Embryonic facial prominence (tissue), 1 donor: Measurements from ENCODE around the gene IGSF11.
"Not testable (repeated sequence)": the region's sequence is repeated elsewhere in the genome, so short reads cannot be mapped to it uniquely, and the experiment has no call there.

Experiments
- DNase-seq: peaks from one replicate; pipeline ENCODE4 v3.0.0-alpha.2; 2016; ENCODE audit errors: extremely low spot score

Gene IGSF11

DNA sequence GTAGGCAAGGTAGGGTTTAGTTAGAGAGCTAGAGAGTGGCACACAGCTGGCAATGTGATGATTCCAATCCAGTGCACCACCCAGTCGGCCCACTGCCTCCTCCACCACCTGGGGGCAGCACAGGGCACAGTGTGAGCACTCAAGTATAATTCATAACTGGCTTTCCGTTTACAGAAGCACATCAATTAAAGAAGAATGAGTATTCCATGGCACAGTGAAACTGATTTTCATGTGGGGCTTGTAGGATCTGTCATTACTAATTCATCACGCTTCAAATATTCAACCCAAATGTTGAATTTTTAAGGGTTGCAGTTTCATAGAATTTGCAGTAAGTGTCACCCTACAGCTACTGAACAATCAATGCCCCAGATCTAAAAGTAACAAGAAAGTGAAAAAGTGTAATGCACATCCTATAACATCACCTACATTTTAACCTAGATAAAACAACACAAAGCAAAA is 149.9 kb downstream of the IGSF11 start:
- DNase-seq, result peak; percentile 27

DNA sequence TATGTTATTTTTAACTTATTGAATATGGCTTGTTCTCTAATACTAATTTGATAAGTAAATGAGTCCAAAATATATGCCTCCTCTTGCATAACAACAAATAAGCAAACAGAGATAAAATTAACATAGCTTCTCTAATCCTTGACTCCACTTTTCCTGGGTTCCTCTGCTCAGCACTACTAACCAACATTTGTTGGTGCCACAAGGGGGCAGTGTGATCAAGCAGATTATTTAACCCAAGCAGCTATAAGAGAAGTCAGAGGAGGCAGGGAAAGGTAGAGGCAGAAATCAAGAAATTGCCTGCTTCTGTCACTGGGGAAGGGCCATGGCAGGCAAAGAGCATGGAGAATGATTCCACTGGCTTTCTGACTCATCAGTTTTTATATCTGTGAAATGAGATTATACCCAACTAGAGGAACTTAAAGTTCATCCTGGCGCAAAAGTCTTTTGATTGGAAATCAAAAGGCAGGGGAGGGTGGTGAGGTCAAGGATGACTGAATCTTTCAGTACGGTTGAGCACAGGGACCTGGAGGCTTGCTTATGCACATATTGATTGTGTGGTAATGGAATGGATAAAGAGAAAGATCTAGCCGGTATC is 152.2 kb downstream of the IGSF11 start:
- peak; percentile 29 for DNase-seq

DNA sequence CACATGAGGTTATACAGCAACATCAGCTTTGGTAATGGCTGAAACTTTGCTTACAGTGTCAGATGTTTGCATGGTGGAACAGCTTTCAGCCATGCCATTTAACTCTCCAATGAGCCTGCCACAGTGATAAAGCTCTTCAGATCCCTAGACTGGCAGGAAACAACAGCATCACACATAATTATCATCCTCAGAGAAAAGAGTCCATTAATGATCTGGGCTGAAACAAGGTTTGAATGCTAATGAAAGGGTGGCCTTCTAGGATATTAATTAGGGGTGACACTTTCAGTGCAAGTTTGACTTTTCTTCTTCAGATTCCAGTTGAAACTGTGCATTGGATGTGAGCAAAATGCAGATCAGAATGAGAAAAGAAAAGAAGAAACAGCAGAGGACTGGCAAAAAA is 166.6 kb downstream of the IGSF11 start:
- DNase-seq, result no peak

DNA sequence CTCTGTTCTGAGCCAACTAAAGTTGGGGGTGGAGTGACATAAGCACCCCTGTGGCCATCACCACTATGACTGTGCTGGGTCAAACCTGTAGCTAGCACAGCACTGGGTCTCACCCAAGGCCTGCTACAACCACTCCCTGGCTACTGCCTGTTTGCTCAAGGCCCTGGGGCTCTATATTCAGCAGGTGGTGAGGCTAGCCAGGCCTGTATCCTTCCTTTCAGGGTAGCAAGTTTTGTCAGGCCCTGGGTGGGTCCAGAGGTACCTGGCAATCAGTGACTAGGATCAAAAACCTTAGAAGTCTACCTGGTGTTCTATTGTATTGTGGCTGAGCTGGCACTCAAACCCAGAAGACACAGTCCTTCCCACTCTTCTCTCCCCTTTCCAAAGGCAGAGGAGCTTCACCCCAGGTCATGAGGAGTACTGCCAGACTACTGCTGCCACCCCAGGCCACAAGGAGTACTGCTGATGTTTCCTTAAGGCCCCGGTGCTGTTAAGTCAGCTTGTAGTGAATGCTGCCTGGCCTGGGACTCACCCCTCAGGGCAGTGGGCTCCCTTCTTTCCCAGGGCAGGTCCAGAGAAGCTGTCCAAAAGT is 170.8 kb downstream of the IGSF11 start:
- DNase-seq, result no peak

DNA sequence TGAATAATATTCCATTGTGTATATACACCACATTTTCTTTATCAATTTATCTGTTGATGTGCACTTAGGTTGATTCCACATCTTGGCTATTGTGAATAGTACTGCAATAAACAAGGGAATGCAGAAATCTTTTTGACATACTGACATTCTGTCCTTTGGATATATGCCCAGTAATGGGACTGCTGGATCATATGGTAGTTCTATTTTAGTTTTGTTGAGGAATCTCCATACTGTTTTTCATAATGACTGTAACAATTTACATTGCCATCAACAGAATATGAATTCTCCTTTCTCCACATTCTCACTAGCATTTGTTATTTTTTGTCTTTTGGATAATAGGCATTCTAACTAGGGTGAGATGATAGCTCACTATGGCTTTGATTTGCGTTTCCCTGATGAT is 174.7 kb downstream of the IGSF11 start:
- DNase-seq, result no peak

DNA sequence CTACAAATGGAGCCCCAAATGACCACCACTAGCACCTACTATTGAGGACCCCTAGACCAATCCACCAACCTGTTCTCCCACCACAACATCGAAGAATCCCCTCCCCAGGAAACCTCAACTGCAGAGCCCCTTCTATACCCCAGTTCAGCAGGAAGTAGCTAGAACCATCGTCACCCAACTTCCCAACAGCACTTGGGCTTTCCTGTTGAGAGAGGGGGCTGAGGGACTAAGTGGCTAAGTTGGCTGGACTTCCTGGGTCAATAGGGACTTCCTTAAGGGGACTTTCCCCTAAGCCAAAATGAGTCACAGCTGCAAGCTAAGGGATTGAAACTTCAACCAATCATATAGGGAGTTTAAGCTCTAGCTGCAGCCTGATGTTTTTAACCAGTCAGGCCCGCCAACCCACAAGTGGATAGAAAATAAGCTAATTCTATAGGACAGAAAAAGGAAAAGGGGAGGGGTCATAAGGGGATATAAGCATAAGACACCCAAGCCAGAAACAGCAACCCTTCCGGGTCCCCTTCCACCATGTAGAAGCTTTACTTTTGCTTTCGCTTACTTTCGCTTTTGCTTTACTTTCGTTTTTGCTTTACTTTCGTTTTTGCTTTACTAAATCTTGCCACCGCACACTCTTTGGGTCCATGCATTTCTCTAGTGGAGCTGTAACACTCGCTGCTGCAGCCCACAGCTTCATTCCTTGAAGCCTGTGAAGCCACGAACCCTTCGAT is 183.0 kb downstream of the IGSF11 start:
- DNase-seq, result not testable (repeated sequence)

DNA sequence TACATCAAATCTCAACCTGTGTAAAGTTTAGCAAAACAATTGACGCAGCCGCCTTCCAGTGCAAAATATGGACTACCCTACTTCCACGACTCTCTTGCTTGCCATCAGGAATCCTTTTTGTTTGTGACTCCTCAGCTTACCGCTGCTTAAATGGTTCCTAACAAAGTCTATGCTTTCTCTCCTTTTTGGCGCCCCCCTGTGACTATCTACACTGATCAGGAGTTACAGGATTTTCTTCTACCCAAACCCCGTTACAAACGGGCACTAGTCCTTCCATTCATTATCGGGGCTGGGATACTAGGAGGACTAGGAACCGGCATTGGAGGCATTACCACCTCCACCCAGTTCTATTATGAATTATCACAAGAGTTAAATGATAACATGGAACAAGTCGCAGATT is 184.0 kb downstream of the IGSF11 start:
- DNase-seq, result no peak
